GM12878 (cell line): ENCODE results near the gene GRHL1. TPM values are rescaled to one million over a fixed set of nuclear protein-coding genes. Genes with fewer than 3 reads are reported as not detected.

Experiments used
- CREB1 ChIP-seq: IDR thresholded peaks from 2 replicates; pipeline ENCODE4 v1.6.1; 2012; ENCODE audit warnings: low read depth, mild to moderate bottlenecking, inconsistent platforms
- ETV6 ChIP-seq, 2 experiments: fragments of 450-650 bp in 1 of 2; IDR thresholded peaks in 1 of 2; conservative IDR thresholded peaks in 1 of 2; 2 replicates each; pipeline ENCODE4 v1.6.1; 2014; ENCODE audit warnings: antibody characterized with exemption in 1 of 2, borderline replicate concordance in 1 of 2, low read depth in 1 of 2, mild to moderate bottlenecking in 1 of 2, moderate library complexity in 1 of 2
- IKZF1 ChIP-seq: fragments of 450-650 bp; conservative IDR thresholded peaks from 2 replicates; pipeline ENCODE4 v1.6.1; 2017; ENCODE audit warnings: antibody characterized with exemption, mild to moderate bottlenecking
- JUND ChIP-seq: IDR thresholded peaks from 2 replicates; pipeline ENCODE4 v1.6.1; 2012; ENCODE audit warnings: low read depth, mild to moderate bottlenecking, low read length, improper control_type of control experiment, moderate library complexity
- KDM1A ChIP-seq: fragments of 200-600 bp; sonication (generic); IDR thresholded peaks from 2 replicates; pipeline ENCODE4 v1.6.1; 2016; ENCODE audit warnings: borderline replicate concordance
- MYC ChIP-seq: IDR thresholded peaks from 2 replicates; pipeline ENCODE4 v1.6.1; 2011; ENCODE audit warnings: mild to moderate bottlenecking, low read length, moderate library complexity, inconsistent platforms; ENCODE audit not compliant: insufficient read depth, insufficient replicate concordance, insufficient read length, severe bottlenecking
- PAX8 ChIP-seq: fragments of 450-650 bp; IDR thresholded peaks from 2 replicates; pipeline ENCODE4 v1.6.1; 2017; ENCODE audit warnings: mild to moderate bottlenecking, moderate library complexity
- SRF ChIP-seq, 2 experiments: IDR thresholded peaks; 2 replicates each; pipeline ENCODE4 v1.6.1; 2011; ENCODE audit warnings: low read depth in 2 of 2, low read length in 2 of 2, mild to moderate bottlenecking in 1 of 2, moderate library complexity in 1 of 2
- WRNIP1 ChIP-seq: IDR thresholded peaks from 2 replicates; pipeline ENCODE4 v1.6.1; 2011; ENCODE audit warnings: low read depth, low read length, improper control_type of control experiment, borderline replicate concordance
- ZNF384 ChIP-seq: IDR thresholded peaks from 2 replicates; pipeline ENCODE4 v1.6.1; 2012; ENCODE audit warnings: low read depth, mild to moderate bottlenecking, low read length, improper control_type of control experiment, borderline replicate concordance
- polyA plus RNA-seq, 11 experiments: library from polyadenylated mRNA; depleted of rRNA in 4 of 11; unstranded in 6 of 11; stranded (reverse) in 5 of 11; fragments of >200 nt; fragmentation: Nextera tagmentation in 4 of 11; fragmentation: Illumina TruSeq in 1 of 11; extraction: Ambion mirVana in 4 of 11; extraction: Trizol in 1 of 11; gene quantifications; 1 replicate in 1 of 11; 2 replicates in 10 of 11; pipeline versions ENCODE4 v1.2.1 to v1.2.3, GENCODE V29; 2011 to 2016; ENCODE audit warnings: inconsistent platforms in 2 of 11, missing spikeins in 2 of 11, low read depth in 1 of 11
- total RNA-seq, 4 experiments: library from RNA; depleted of rRNA in 3 of 4; stranded (reverse); fragments of >200 nt in 3 of 4; fragmentation: Illumina TruSeq in 1 of 4; extraction: Trizol in 1 of 4; gene quantifications; 2 replicates each; pipeline versions ENCODE4 v1.2.1 to v1.2.3, GENCODE V29; 2013 to 2021
- TF ChIP-seq, protein P1 (sequence below): fragments of 450-650 bp; IDR thresholded peaks from 2 replicates; pipeline ENCODE4 v1.6.1; 2017; ENCODE audit warnings: mild to moderate bottlenecking, moderate library complexity
- TF ChIP-seq, protein P2 (sequence below): IDR thresholded peaks from 2 replicates; pipeline ENCODE4 v1.6.1; 2011; ENCODE audit warnings: borderline replicate concordance, low read depth, mild to moderate bottlenecking, moderate library complexity, mixed read lengths, low read length; ENCODE audit not compliant: insufficient read depth; ENCODE audit errors: extremely low read length

The GRHL1 gene
- total and polyA plus RNA-seq, 10 of the 15 experiments (the other 5 are each of a cell fraction or from before 2014, with no cell fraction given) = 0.09 to 0.81 (median 0.28) TPM; not detected in 1

- TF ChIP-seq, protein P1, sequence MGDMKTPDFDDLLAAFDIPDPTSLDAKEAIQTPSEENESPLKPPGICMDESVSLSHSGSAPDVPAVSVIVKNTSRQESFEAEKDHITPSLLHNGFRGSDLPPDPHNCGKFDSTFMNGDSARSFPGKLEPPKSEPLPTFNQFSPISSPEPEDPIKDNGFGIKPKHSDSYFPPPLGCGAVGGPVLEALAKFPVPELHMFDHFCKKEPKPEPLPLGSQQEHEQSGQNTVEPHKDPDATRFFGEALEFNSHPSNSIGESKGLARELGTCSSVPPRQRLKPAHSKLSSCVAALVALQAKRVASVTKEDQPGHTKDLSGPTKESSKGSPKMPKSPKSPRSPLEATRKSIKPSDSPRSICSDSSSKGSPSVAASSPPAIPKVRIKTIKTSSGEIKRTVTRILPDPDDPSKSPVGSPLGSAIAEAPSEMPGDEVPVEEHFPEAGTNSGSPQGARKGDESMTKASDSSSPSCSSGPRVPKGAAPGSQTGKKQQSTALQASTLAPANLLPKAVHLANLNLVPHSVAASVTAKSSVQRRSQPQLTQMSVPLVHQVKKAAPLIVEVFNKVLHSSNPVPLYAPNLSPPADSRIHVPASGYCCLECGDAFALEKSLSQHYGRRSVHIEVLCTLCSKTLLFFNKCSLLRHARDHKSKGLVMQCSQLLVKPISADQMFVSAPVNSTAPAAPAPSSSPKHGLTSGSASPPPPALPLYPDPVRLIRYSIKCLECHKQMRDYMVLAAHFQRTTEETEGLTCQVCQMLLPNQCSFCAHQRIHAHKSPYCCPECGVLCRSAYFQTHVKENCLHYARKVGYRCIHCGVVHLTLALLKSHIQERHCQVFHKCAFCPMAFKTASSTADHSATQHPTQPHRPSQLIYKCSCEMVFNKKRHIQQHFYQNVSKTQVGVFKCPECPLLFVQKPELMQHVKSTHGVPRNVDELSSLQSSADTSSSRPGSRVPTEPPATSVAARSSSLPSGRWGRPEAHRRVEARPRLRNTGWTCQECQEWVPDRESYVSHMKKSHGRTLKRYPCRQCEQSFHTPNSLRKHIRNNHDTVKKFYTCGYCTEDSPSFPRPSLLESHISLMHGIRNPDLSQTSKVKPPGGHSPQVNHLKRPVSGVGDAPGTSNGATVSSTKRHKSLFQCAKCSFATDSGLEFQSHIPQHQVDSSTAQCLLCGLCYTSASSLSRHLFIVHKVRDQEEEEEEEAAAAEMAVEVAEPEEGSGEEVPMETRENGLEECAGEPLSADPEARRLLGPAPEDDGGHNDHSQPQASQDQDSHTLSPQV = no peak
- TF ChIP-seq WRNIP1 = no peak
- TF ChIP-seq, protein P2, sequence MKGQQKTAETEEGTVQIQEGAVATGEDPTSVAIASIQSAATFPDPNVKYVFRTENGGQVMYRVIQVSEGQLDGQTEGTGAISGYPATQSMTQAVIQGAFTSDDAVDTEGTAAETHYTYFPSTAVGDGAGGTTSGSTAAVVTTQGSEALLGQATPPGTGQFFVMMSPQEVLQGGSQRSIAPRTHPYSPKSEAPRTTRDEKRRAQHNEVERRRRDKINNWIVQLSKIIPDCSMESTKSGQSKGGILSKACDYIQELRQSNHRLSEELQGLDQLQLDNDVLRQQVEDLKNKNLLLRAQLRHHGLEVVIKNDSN = no peak
- TF ChIP-seq ZNF384 = no peak
- no peak for TF ChIP-seq KDM1A
- 0 out of 2 replicates have a peak, but pooled peaks have one; percentile 54 for TF ChIP-seq JUND
- TF ChIP-seq PAX8 = no peak
- TF ChIP-seq CREB1 = peak; percentile 29; the same call in 1 of the 2 replicates
- 0 out of 2 replicates have a peak, but pooled peaks have one; percentile 62 for TF ChIP-seq IKZF1
- TF ChIP-seq SRF (IDR thresholded peaks at IDR 0.05; ENCODE audit: low read depth in 2 of 2, low read length in 2 of 2) = no peak
- TF ChIP-seq MYC = no peak
- TF ChIP-seq ETV6 (conservative IDR thresholded peaks at IDR 0.05 in 1 of 2, IDR thresholded peaks at IDR 0.05 in 1 of 2; ENCODE audit: borderline replicate concordance in 1 of 2, low read depth in 1 of 2) = no peak
These were observed 92.6 kb downstream of the GRHL1 start (continued) for GRCh38 chr2:10043906-10044601.
